Stomach smooth muscle (tissue), 2 donors: ENCODE results near the gene C19orf73.

Source experiments
- H3K27ac ChIP-seq: one replicate; pipeline ENCODE4 v1.7.0; 2013; ENCODE audit warnings: mild to moderate bottlenecking, low read length, inconsistent platforms
- H3K27me3 ChIP-seq, 2 donors: one replicate each; pipeline ENCODE4 v1.7.0; 2013; ENCODE audit warnings: low read length in 2 of 2; ENCODE audit not compliant: insufficient read depth in 2 of 2, control insufficient read depth in 1 of 2
- H3K36me3 ChIP-seq, 2 donors: one replicate each; pipeline ENCODE4 v1.7.0; 2013; ENCODE audit warnings: low read length in 2 of 2; ENCODE audit not compliant: control insufficient read depth in 2 of 2, insufficient read depth in 2 of 2
- H3K4me1 ChIP-seq: one replicate; pipeline ENCODE4 v1.7.0; 2013; ENCODE audit warnings: low read length; ENCODE audit not compliant: control insufficient read depth, insufficient read depth
- H3K4me3 ChIP-seq, 2 donors: one replicate each; pipeline ENCODE4 v1.7.0; 2013; ENCODE audit warnings: low read length in 2 of 2
- H3K9ac ChIP-seq, 2 donors: one replicate each; pipeline ENCODE4 v1.7.0; 2013; ENCODE audit warnings: low read length in 2 of 2, mild to moderate bottlenecking in 1 of 2
- H3K9me3 ChIP-seq, 2 donors: one replicate each; pipeline ENCODE4 v1.7.0; 2013; ENCODE audit warnings: low read length in 2 of 2; ENCODE audit not compliant: control insufficient read depth in 2 of 2
- donor health status: healthy.
- donor health status: Pancreatic carcinoma.

The C19orf73 gene

DNA sequence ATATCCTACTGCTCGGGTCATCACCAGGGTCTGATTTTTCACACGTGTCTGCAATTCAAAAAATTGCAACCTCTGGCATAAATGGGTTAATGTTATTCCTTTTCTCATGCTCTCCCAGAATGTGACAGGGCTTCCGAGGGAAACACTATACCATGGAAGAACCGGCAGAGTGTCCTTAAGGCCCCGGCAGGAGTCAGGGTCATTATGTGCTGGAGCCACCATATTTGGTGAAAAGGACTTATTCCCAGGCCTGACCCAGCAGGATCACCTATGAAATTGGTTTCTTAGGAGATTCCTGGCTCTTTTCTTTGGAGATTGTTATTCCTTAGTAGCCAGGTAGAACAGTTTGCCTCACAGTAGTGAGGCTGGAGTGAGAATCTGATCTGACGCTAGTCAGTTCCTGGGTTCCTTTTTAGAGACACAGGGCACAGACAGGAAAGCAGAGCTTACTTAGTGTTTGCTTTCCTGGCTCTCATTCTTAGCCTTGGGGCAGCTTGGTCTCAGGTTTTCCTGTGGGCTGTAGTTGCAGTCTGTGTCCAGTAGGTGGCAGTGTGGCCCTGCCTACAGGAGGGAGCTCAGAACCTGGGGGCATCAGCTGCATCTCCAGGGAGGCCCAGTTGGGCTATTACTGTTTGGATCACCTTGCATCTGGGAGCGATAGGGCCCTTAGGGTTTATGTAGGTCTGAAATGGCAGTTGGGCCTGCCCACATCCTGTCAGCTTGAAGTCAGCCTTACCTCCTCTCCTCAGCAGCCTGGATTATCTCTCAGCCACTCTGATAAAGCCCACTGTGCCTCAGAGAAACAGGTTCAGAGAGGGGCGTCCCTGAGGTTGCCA lies 21.3 kb downstream of the C19orf73 start:
- H3K36me3 ChIP-seq = peaks cover 33 to 41% of the 10 kb centered on the region in 2 donors

DNA sequence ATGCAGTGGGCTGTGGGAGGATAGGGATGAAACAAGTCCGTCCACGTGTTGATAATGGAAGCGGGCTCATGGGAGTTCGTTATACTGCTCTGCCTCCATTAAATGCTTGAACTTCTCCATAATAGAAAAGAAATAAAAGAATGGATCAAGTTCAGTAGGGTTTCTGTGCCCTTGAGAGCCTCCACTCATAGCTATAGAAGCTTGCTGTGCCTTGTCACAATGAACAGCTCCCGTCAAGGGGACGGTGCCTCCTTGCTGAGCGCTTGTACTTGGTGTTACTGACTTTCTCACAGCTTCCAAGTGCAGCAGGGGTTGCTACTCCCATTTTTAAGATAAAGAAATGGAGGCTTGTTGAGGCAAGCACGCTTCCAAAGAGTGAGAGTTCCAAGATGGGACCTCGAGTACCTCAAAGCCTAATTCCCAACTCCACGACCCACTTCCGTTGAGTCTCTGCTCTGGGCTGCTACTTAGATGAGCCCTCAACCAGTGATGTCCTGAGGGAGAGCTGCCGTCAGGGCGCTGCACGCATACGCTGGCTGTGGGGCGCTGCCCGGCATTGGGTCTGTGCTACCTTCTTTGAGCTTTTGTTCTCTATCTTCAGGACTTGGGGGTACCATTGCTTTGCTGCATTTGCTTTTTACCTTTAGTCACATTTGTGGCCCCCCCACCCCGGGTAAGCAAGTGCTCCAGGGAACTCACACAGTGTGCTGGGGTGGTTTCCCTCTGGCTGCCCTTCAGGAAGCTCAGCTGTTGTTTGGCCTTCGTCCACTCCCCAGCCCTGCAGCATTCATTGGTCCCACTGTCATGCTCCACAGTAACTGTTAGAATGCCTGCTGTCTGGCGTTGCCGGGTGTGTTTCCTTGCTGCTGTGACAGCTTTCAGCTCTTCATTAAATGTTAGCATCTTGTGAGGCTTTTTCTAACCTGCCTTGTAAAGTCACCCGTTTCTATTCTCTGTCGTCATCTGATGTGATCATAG lies 24.1 kb downstream of the C19orf73 start:
- no peak overlapping the region for H3K27ac ChIP-seq
- H3K9me3 ChIP-seq = no peaks in the 10 kb centered on the region
- H3K4me1 ChIP-seq = peaks cover 17% of the 10 kb centered on the region
- H3K4me3 ChIP-seq = no peak overlapping the region
- H3K36me3 ChIP-seq = peaks cover 30 to 42% of the 10 kb centered on the region in 2 donors
- no peak overlapping the region for H3K9ac ChIP-seq
- no peaks in the 10 kb centered on the region for H3K27me3 ChIP-seq

More for the DNA sequence above, 21.3 kb downstream of the C19orf73 start:
- Histone ChIP-seq H3K9me3 (no peaks in the 10 kb centered on the region), H3K27me3 (no peaks in the 10 kb centered on the region), H3K4me3 (no peak overlapping the region), H3K9ac (peak overlapping the region in 1 of 2 donors; percentile 13), H3K4me1 (peaks cover 19% of the 10 kb centered on the region), H3K27ac (no peak overlapping the region)

GRCh38 chr19:49092686-49093085 lies 26.3 kb downstream of the C19orf73 start:
- H3K4me1 ChIP-seq = peaks cover 9% of the 10 kb centered on the region
- no peak overlapping the region for H3K9ac ChIP-seq
- no peak overlapping the region for H3K27ac ChIP-seq
- no peaks in the 10 kb centered on the region for H3K27me3 ChIP-seq
- H3K9me3 ChIP-seq = no peaks in the 10 kb centered on the region
- H3K4me3 ChIP-seq = no peak overlapping the region
- H3K36me3 ChIP-seq = peaks cover 23 to 36% of the 10 kb centered on the region in 2 donors

GRCh38 chr19:49091391-49092038 lies 27.4 kb downstream of the C19orf73 start:
- Histone ChIP-seq H3K27ac (no peak overlapping the region), H3K36me3 (peaks cover 23 to 35% of the 10 kb centered on the region in 2 donors), H3K9me3 (no peaks in the 10 kb centered on the region), H3K27me3 (no peaks in the 10 kb centered on the region), H3K4me3 (no peak overlapping the region), H3K9ac (no peak overlapping the region), H3K4me1 (peaks cover 17% of the 10 kb centered on the region)

DNA sequence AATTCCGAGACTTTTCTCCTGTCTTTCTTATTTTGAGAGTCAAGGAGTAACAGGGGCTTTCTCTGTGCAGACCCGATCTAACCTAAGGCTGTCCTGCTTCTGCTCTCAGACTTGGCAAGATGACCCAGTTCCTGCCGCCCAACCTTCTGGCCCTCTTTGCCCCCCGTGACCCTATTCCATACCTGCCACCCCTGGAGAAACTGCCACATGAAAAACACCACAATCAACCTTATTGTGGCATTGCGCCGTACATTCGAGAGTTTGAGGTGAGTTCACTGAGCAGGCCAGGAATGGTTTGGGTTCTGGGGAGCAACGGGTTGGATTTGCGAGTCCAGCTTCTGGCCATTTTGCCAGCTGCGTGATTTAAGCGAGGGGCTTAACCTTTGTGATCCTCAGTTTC lies 32.6 kb downstream of the C19orf73 start:
- H3K4me1 ChIP-seq = peaks cover 24% of the 10 kb centered on the region
- no peaks in the 10 kb centered on the region for H3K27me3 ChIP-seq
- peak overlapping the region; percentile 95 to 96 for H3K9ac ChIP-seq
- H3K27ac ChIP-seq = no peak overlapping the region
- peaks cover 18 to 21% of the 10 kb centered on the region in 2 donors for H3K36me3 ChIP-seq
- H3K9me3 ChIP-seq = no peaks in the 10 kb centered on the region
- H3K4me3 ChIP-seq = peak overlapping the region; percentile 92 to 99

GRCh38 chr19:49085868-49086232 lies 33.1 kb downstream of the C19orf73 start:
- peaks cover 16 to 19% of the 10 kb centered on the region in 2 donors for H3K36me3 ChIP-seq
- H3K27me3 ChIP-seq = no peaks in the 10 kb centered on the region

GRCh38 chr19:49085020-49085867 lies 33.7 kb downstream of the C19orf73 start, which contains the start of gene SNRNP70:
Gene SNRNP70, plus strand, starts transcription at chr19:49085451. Its CDS starts 964 bp downstream, at chr19:49086415.
- peak within 1 kb of the TSS; percentile 95 to 96 for H3K9ac ChIP-seq
- no peaks in the 10 kb centered on the region for H3K27me3 ChIP-seq
- peak within 1 kb of the TSS; percentile 92 to 99 for H3K4me3 ChIP-seq
- peaks cover 24% of the 10 kb centered on the region for H3K4me1 ChIP-seq
- H3K36me3 ChIP-seq = peaks cover 10 to 13% of the 10 kb centered on the region in 2 donors
- no peaks in the 10 kb centered on the region for H3K9me3 ChIP-seq
- peak within 1 kb of the TSS; percentile 76 for H3K27ac ChIP-seq

More at GRCh38 chr19:49085868-49086232, 33.1 kb downstream of the C19orf73 start:
- Histone ChIP-seq H3K9ac (peak overlapping the region; percentile 95 to 96), H3K4me1 (peaks cover 24% of the 10 kb centered on the region), H3K9me3 (no peaks in the 10 kb centered on the region), H3K27ac (peak overlapping the region; percentile 76), H3K4me3 (peak overlapping the region; percentile 92 to 99)

DNA sequence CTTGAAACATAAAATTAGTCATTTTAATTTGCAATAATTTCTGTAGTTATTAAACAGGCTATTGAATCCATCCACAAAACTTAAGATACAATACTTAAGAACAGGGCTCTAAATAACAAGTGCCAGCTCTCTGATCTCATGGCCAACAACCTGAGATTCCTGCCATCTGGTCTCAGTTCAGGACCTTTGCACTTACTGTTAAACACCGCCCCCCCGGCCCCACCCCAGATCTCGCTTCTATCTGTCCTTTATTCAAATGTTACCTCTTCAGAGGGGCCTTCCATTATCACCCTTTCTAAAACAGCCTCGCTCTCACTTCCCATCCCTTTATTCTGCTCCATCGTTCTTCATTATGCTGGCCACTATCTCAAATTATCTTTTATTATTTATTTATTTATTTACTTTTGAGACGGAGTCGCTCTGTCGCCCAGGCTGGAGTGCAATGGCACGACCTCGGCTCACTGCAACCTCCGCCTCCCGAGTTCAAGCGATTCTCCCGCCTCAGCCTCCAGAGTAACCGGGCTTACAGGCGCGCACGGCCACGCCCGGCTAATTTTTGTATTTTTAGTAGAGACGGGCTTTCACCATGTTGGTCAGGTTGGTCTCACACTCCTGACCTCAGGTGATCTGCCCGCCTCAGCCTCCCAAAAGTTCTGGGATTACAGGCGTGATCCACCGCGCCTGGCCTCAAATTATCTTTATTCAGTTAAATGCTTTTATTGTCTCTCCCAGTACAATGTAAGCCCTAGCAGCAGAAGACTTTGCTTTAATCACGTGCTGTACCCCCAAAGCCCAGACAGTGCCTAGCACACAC lies 34.5 kb downstream of the C19orf73 start:
- H3K9me3 ChIP-seq = no peaks in the 10 kb centered on the region
- peak overlapping the region; percentile 84 to 92 for H3K4me3 ChIP-seq
- H3K9ac ChIP-seq = peak overlapping the region; percentile 88 to 96
- no peaks in the 10 kb centered on the region for H3K27me3 ChIP-seq
- peaks cover 8 to 11% of the 10 kb centered on the region in 2 donors for H3K36me3 ChIP-seq
- H3K4me1 ChIP-seq = peaks cover 24% of the 10 kb centered on the region
- H3K27ac ChIP-seq = peak overlapping the region; percentile 76

- Histone ChIP-seq H3K27ac (no peak overlapping the region), H3K27me3 (no peaks in the 10 kb centered on the region), H3K9ac (no peak overlapping the region), H3K9me3 (no peaks in the 10 kb centered on the region), H3K36me3 (no peaks in the 10 kb centered on the region), H3K4me1 (peaks cover 9% of the 10 kb centered on the region), H3K4me3 (no peak overlapping the region)
Observed at GRCh38 chr19:49081273-49081672, 37.7 kb downstream of the C19orf73 start.
